Small intestine (tissue), 7 donors: Measurements from ENCODE around the gene ELMO1. TPM values are rescaled to one million over a fixed set of nuclear protein-coding genes. Genes with fewer than 3 reads are reported as not detected.

ENCODE experiments used
- DNase-seq, 2 donors: peaks; one replicate each; pipeline versions ENCODE4 v3.0.0 to v3.0.0-alpha.2; 2013
- FAIRE-seq: peaks from 2 replicates; lab custom pipeline; 2012; peaks lifted over from hg19 to GRCh38; lab: Jason Lieb, UNC
- H3K27ac ChIP-seq, 3 donors: one replicate each; pipeline ENCODE4 v1.5.1; 2013; ENCODE audit warnings: low read length in 2 of 3, mild to moderate bottlenecking in 2 of 3, control low read depth in 1 of 3, inconsistent platforms in 1 of 3, low read depth in 1 of 3, moderate library complexity in 1 of 3
- H3K27me3 ChIP-seq, 3 donors: one replicate each; pipeline ENCODE4 v1.6.1; 2013; ENCODE audit warnings: low read length in 3 of 3, inconsistent platforms in 1 of 3; ENCODE audit not compliant: control insufficient read depth in 3 of 3, insufficient read depth in 3 of 3
- H3K36me3 ChIP-seq, 3 donors: one replicate each; pipeline ENCODE4 v1.6.1; 2013; ENCODE audit warnings: low read length in 3 of 3, inconsistent platforms in 1 of 3, low read depth in 1 of 3, mild to moderate bottlenecking in 1 of 3, moderate library complexity in 1 of 3; ENCODE audit not compliant: control insufficient read depth in 3 of 3, insufficient read depth in 2 of 3
- H3K4me1 ChIP-seq, 3 donors: one replicate each; pipeline ENCODE4 v1.6.1; 2013; ENCODE audit warnings: low read length in 2 of 3, inconsistent platforms in 1 of 3, low read depth in 1 of 3, mild to moderate bottlenecking in 1 of 3, moderate library complexity in 1 of 3; ENCODE audit not compliant: control insufficient read depth in 3 of 3, insufficient read depth in 2 of 3
- H3K4me3 ChIP-seq, 3 donors: one replicate each; pipeline ENCODE4 v1.5.1; 2013; ENCODE audit warnings: low read length in 3 of 3, control low read depth in 1 of 3, inconsistent platforms in 1 of 3, low read depth in 1 of 3, mild to moderate bottlenecking in 1 of 3, moderate library complexity in 1 of 3
- H3K9me3 ChIP-seq, 2 donors: one replicate each; pipeline ENCODE4 v1.6.1; 2013; ENCODE audit warnings: low read depth in 1 of 2, low read length in 1 of 2; ENCODE audit not compliant: control insufficient read depth in 2 of 2, insufficient read depth in 1 of 2
- WGBS, 3 donors: extraction: QIAGEN DNeasy Blood & Tissue Kit; methylation state at CpG; one replicate each; pipeline ENCODE4 v1.1.7; 2013; 5-methylcytosine and 5-hydroxymethylcytosine counted together
- polyA plus RNA-seq, 4 donors: library from polyadenylated mRNA; stranded (reverse) in 3 of 4; unstranded in 1 of 4; fragments of 200-250 nt in 3 of 4; fragments of 120-200 nt in 1 of 4; gene quantifications; one replicate each; pipeline versions ENCODE4 v1.2.1 to v1.2.3, GENCODE V29; 2013
- donor health status: healthy with polysubstance abuse.
- donor health status: control.
- donor health status: control.
- donor health status: Bipolar disorder and iron deficiency.
- donor health status: healthy.

Gene ELMO1
- polyA plus RNA-seq, 4 donors, result 1.8 to 9.3 (median 7.3) TPM

- no peak overlapping the region for H3K4me3 ChIP-seq
- no peaks in the 10 kb centered on the region for H3K9me3 ChIP-seq
- peaks cover 0 to 2% (median 0%) of the 10 kb centered on the region in 3 donors for H3K27me3 ChIP-seq
- H3K36me3 ChIP-seq, result no peaks in the 10 kb centered on the region
- H3K27ac ChIP-seq, result no peak overlapping the region
- no peaks in the 10 kb centered on the region for H3K4me1 ChIP-seq
- DNase-seq (no peak), FAIRE-seq (no peak)
- 73 to 80% (median 77%) methylated on average over 3 of the region's 3 CpGs for WGBS, 3 donors
Observed at GRCh38 chr7:37433166-37433565, 15.5 kb downstream of the ELMO1 start.

GRCh38 chr7:37432281-37432920, 16.3 kb downstream of the ELMO1 start:
- H3K4me1 ChIP-seq, result no peaks in the 10 kb centered on the region
- WGBS, 3 donors, result 37 to 42% (median 39%) methylated on average over 8 of the region's 8 CpGs
- H3K4me3 ChIP-seq, result no peak overlapping the region
- peak in 1 of 2 donors; percentile 7 for DNase-seq
- H3K9me3 ChIP-seq, result no peaks in the 10 kb centered on the region
- H3K36me3 ChIP-seq, result no peaks in the 10 kb centered on the region
- peaks cover 0 to 2% (median 0%) of the 10 kb centered on the region in 3 donors for H3K27me3 ChIP-seq
- no peak overlapping the region for H3K27ac ChIP-seq
- no peak for FAIRE-seq

GRCh38 chr7:37431413-37431812, 17.3 kb downstream of the ELMO1 start:
- FAIRE-seq (no peak), DNase-seq (no peak)
- Histone ChIP-seq H3K4me1 (no peaks in the 10 kb centered on the region), H3K36me3 (no peaks in the 10 kb centered on the region), H3K4me3 (no peak overlapping the region), H3K27me3 (peaks cover 0 to 2% (median 0%) of the 10 kb centered on the region in 3 donors), H3K9me3 (no peaks in the 10 kb centered on the region), H3K27ac (no peak overlapping the region)

- DNase-seq (no peak), FAIRE-seq (no peak)
- H3K4me1 ChIP-seq, result no peaks in the 10 kb centered on the region
- H3K9me3 ChIP-seq, result no peaks in the 10 kb centered on the region
- peaks cover 0 to 2% (median 0%) of the 10 kb centered on the region in 3 donors for H3K27me3 ChIP-seq
- H3K4me3 ChIP-seq, result no peak overlapping the region
- no peaks in the 10 kb centered on the region for H3K36me3 ChIP-seq
- H3K27ac ChIP-seq, result no peak overlapping the region
- WGBS, 3 donors, result 81 to 88% (median 82%) methylated on average over 6 of the region's 6 CpGs
Observed at GRCh38 chr7:37430640-37431039, 18.0 kb downstream of the ELMO1 start.

GRCh38 chr7:37430171-37430570, 18.5 kb downstream of the ELMO1 start:
- H3K36me3 ChIP-seq, result no peaks in the 10 kb centered on the region
- no peak for DNase-seq
- H3K27ac ChIP-seq, result no peak overlapping the region
- 83 to 87% (median 86%) methylated on average over 8 of the region's 8 CpGs for WGBS, 3 donors
- H3K27me3 ChIP-seq, result peaks cover 0 to 2% (median 0%) of the 10 kb centered on the region in 3 donors
- H3K9me3 ChIP-seq, result no peaks in the 10 kb centered on the region
- FAIRE-seq, result no peak
- no peak overlapping the region for H3K4me3 ChIP-seq
- H3K4me1 ChIP-seq, result no peaks in the 10 kb centered on the region

GRCh38 chr7:37429435-37429791, 19.3 kb downstream of the ELMO1 start:
- Histone ChIP-seq H3K9me3 (no peaks in the 10 kb centered on the region), H3K36me3 (no peaks in the 10 kb centered on the region), H3K4me1 (no peaks in the 10 kb centered on the region), H3K27me3 (peaks cover 0 to 2% (median 0%) of the 10 kb centered on the region in 3 donors), H3K4me3 (no peak overlapping the region), H3K27ac (no peak overlapping the region)
- FAIRE-seq (no peak), DNase-seq (no peak)

- 76 to 83% (median 78%) methylated on average over 6 of the region's 6 CpGs for WGBS, 3 donors
- H3K4me3 ChIP-seq, result no peak overlapping the region
- DNase-seq, result no peak
- H3K9me3 ChIP-seq, result no peaks in the 10 kb centered on the region
- no peaks in the 10 kb centered on the region for H3K4me1 ChIP-seq
- no peaks in the 10 kb centered on the region for H3K36me3 ChIP-seq
- peaks cover 0 to 2% (median 0%) of the 10 kb centered on the region in 3 donors for H3K27me3 ChIP-seq
- no peak for FAIRE-seq
- no peak overlapping the region for H3K27ac ChIP-seq
Observed at GRCh38 chr7:37428681-37429434, 19.8 kb downstream of the ELMO1 start.

- no peaks in the 10 kb centered on the region for H3K4me1 ChIP-seq
- DNase-seq, result no peak
- peaks cover 0 to 2% (median 0%) of the 10 kb centered on the region in 3 donors for H3K27me3 ChIP-seq
- no peak overlapping the region for H3K4me3 ChIP-seq
- H3K36me3 ChIP-seq, result no peaks in the 10 kb centered on the region
- no peak overlapping the region for H3K27ac ChIP-seq
- WGBS, 3 donors, result 51 to 79% (median 63%) methylated on average over 2 of the region's 2 CpGs
- no peaks in the 10 kb centered on the region for H3K9me3 ChIP-seq
- FAIRE-seq, result no peak
Observed at GRCh38 chr7:37427276-37427940, 21.3 kb downstream of the ELMO1 start.
